ENCODE data around the gene RIPPLY3.

DNA sequence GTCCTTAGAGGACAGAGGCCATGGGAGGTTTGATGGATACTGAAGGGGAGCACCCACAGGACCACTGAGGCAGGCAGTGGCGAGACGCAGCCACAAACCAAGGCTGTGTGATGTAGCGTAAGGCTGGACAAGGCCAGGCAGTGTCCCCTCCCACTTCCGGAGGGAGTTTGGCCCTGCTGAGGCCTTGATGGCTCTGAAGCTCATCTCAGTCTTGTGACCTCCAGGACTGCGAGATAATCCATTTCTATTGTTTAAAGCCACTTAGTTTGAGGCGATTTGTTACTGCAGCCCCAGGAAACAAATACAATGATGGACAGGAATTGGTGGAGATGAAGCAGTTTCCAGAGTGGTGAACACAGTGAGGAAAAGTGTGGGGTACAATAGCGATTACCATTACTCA, 51.1 kb downstream of the RIPPLY3 start:
- TF ChIP-seq EZH2 (IDR thresholded peaks at IDR 0.05; ENCODE audit: low read length, missing control alignments), result no peak
- TF ChIP-seq, protein P1, sequence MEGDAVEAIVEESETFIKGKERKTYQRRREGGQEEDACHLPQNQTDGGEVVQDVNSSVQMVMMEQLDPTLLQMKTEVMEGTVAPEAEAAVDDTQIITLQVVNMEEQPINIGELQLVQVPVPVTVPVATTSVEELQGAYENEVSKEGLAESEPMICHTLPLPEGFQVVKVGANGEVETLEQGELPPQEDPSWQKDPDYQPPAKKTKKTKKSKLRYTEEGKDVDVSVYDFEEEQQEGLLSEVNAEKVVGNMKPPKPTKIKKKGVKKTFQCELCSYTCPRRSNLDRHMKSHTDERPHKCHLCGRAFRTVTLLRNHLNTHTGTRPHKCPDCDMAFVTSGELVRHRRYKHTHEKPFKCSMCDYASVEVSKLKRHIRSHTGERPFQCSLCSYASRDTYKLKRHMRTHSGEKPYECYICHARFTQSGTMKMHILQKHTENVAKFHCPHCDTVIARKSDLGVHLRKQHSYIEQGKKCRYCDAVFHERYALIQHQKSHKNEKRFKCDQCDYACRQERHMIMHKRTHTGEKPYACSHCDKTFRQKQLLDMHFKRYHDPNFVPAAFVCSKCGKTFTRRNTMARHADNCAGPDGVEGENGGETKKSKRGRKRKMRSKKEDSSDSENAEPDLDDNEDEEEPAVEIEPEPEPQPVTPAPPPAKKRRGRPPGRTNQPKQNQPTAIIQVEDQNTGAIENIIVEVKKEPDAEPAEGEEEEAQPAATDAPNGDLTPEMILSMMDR (conservative IDR thresholded peaks at IDR 0.05 in 1 of 2, IDR thresholded peaks at IDR 0.05 in 1 of 2; ENCODE audit: low read depth in 1 of 2, low read length in 2 of 2), result no peak
